HG03457 (cell line): ENCODE measurements around the gene PRKD1.

Experiments used
- ATAC-seq: cut with Tn5 transposase; IDR thresholded peaks from one replicate; pipeline ENCODE4 v1.9.1; 2021; ENCODE audit warnings: moderate number of reproducible peaks; ENCODE audit not compliant: unreplicated experiment

The PRKD1 gene

GRCh38 chr14:29687071-29687765, 240.4 kb downstream of the PRKD1 start:
- no peak for ATAC-seq

DNA sequence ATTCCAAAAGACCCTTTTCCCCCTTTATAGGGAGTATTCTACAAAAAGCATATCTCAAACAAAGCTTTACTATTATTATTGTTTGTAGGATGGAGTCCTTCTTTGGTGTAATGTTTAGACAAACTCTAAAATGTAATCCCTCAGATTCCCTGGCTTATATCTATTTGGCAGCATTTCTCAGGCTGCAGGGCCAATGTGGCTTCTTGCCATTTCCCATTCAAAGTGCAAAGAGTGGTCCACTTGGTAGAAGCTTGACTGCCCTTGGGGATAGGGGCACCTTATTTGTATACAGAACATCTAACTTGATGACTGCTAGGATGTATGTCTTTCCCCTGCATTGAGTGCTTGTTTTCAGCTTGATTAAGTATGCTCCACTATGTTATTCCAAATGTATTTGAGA, 242.7 kb downstream of the PRKD1 start:
- no peak for ATAC-seq

DNA sequence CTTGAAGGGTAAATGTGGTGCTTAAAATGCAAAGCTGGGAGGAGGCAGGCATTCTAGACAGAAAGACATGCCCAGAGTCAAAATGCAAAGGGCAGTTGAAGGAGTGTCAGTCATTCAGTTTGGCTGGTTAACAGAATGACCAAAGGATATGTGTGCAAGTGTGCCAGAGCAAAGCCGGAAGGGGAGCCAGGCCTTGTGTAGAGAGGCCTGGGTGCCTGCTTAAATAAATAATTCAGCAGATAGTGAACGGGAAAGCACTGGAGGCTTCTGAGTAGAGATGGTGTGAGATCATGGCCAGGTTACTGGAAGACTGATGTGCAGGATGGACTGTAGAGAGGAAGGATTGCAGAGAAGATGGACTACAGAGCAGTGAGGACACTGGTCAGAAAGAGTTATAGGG, 244.9 kb downstream of the PRKD1 start:
- ATAC-seq = no peak

- ATAC-seq = no peak
Measured at GRCh38 chr14:29681316-29681715, 246.3 kb downstream of the PRKD1 start.

- ATAC-seq = no peak
Measured at GRCh38 chr14:29674566-29675285, 252.9 kb downstream of the PRKD1 start.

- no peak for ATAC-seq
Measured at GRCh38 chr14:29672831-29673230, 254.8 kb downstream of the PRKD1 start.

- ATAC-seq = no peak
Measured at GRCh38 chr14:29671034-29671433, 256.6 kb downstream of the PRKD1 start.

GRCh38 chr14:29668201-29668600, 259.4 kb downstream of the PRKD1 start:
- ATAC-seq = no peak

DNA sequence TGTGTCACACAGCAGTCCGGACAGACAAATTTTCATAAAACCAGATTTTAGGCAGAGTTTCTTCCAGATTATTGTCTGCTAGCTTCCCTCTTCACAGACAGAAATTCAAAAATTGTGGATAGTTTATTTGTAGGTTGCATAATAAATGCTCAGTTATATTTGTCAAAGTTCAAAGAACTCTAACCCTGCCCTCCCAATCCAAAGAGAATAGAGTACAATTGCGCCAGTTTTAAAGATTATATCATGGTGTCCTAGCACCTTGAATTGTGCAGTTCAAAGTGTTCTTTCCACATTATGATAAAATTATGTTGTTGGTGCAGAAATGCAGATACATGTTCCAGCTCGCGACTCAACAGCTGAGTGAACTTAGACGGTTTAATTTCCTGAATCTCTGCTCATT, 263.1 kb downstream of the PRKD1 start:
- ATAC-seq = no peak

DNA sequence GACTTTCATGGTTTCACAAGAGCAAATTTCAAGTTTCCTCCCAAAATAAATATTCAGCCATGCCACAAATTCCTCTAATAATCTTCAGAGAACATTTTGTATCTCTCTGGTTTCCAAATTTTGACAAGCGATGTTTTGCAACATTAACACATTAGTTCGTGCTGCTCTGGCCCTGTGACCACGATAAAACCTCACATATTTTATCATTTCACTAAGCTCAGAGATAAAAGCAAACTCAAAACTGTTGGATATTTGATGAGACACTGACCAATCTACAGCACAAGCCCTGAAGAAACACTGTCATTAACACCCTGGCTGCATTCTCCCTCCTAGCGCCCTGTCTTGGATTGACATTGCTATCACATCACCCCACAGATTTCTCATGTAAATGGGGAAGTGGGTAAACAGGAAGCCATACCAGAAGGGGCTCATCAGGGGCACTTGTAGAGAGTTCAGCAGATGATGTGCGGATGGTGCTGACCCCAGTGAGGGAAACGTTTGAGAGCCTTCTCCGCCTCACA, 264.3 kb downstream of the PRKD1 start:
- ATAC-seq = no peak

DNA sequence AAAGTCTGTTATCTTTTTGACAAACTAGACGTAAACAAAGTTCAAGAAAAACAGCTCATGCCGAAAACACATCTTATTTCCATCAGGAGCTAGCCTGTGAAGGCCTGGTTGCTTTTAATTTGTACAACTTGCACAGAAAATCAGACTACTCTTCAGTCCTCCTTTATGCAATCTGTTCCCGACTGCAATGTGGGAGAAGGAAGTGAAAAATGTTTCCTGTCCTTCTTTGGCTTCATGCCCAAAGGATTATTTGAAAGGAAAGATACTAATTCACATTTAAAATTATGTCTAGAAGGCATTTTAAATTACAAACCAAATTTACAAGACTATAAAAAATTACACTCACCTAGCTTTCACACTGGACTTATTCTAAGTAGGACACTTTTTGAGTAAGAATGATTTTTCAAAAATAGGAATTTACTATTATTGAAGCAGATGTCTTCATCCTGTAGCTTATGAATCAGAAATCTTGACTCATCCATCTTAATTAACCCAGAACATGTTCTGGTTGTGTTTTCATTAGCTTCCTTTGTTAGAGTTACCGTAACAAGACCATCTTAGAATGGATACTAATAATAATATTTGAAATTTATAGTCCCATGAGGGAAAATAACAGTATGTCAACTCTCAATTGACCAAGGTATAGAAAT, 272.6 kb downstream of the PRKD1 start:
- no peak for ATAC-seq

DNA sequence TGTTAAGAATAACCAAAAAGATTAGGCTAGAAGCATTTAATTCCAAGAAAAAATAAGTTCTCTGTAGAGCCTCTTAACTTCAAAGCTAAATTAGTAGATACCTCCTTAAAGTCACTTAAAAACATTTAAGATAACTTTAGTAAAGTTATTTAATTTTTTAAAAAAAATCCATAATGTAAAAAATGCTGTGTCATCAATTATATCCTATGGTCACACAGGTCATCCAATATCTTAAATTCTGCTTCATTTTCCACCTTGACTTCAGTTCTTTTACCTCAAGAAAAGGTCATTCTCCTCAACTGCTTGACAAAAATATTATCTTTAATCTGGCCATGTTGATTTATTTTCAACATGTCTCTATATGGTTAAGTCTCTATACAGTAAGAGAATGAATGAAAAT, 274.3 kb downstream of the PRKD1 start:
- no peak for ATAC-seq

- no peak for ATAC-seq
Measured at GRCh38 chr14:29652571-29652970, 275.1 kb downstream of the PRKD1 start.

GRCh38 chr14:29650554-29651269, 276.9 kb downstream of the PRKD1 start:
- no peak for ATAC-seq

- ATAC-seq = no peak
Measured at GRCh38 chr14:29649170-29649569, 278.5 kb downstream of the PRKD1 start.

DNA sequence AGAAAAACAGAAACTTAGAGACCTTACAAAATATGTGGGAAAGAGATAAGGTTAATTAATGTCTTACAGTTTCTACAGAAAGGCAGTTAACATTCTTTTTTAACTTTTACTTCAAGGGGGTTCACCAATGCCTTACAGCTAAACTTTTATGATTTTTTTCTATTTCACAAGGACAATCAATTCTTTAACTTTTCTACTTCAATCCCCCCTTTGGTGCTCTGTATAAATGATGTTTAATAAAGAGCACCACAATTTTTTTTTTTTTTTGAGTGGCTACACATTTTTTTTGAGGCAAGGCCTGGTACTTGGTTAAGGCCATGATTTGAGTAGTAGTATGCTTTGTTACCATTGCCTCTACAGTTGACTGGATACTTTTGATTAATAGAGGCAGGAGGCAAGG, 279.6 kb downstream of the PRKD1 start:
- ATAC-seq = no peak

DNA sequence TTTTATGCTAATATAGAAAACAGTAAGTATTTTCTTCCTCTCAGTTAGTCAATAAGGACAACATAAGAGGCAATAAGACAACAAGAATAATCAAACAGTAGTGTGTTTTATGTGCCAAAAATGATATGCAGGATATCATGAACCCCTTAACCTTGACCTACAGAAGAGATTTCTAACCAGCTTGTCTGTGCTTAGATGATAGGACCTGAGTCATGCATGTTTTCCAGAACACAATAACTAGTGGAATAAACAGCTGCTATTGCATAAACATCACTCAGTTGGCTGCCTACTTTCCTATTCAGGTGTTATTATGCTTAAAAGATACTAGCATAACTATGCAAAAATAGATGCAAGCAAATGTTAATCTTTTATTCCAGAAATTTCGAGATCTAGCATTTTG, 282.5 kb downstream of the PRKD1 start:
- no peak for ATAC-seq

DNA sequence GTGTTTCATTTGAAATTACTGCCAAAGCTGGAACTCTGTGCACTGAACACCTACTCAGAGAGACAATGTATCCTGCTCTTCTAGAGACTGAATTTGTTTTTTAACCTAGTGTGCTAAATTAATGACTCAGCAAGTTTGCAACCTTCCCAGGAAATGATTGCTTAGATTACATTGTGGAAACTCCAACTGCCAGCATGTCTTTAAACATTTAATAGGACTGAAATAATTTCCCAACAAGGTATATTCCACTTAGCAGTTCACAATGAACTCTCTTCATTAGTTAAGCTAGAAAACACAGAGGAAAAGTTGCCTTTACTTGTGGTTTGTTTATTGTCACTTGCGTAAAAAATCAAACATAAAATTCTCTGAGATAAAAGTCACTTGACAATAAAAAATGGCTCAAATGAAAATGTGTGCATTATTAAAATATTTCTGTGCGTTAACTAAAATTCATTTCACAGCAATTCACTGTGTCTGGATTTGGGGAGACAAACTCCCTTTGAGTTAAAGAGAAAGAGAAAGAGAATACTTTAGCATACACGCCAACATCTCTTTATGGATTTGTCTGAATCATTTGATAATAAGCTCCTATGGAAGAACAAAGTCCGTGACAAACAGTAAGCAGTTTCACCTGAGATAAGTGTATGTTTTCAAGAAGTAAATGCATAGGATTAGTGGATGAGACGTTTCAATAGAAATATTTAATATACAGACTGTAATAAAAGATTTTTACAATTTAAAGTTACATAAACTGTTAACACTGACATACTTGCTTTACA, 284.0 kb downstream of the PRKD1 start:
- no peak for ATAC-seq

GRCh38 chr14:29637411-29637810, 290.2 kb downstream of the PRKD1 start:
- ATAC-seq = no peak

- ATAC-seq = no peak
Measured at GRCh38 chr14:29636870-29637269, 290.8 kb downstream of the PRKD1 start.
